Small intestine (tissue), 7 donors: ENCODE data around the gene JARID2. TPM values are rescaled to one million over a fixed set of nuclear protein-coding genes. Genes with fewer than 3 reads are reported as not detected.
"Not testable (repeated sequence)": the region's sequence is repeated elsewhere in the genome, so short reads cannot be mapped to it uniquely, and the experiment has no call there.

Source experiments
- DNase-seq, 2 donors: peaks; one replicate each; pipeline versions ENCODE4 v3.0.0 to v3.0.0-alpha.2; 2013
- FAIRE-seq: peaks from 2 replicates; lab custom pipeline; 2012; peaks lifted over from hg19 to GRCh38; lab: Jason Lieb, UNC
- H3K27ac ChIP-seq, 3 donors: one replicate each; pipeline ENCODE4 v1.5.1; 2013; ENCODE audit warnings: low read length in 2 of 3, mild to moderate bottlenecking in 2 of 3, control low read depth in 1 of 3, inconsistent platforms in 1 of 3, low read depth in 1 of 3, moderate library complexity in 1 of 3
- H3K27me3 ChIP-seq, 3 donors: one replicate each; pipeline ENCODE4 v1.6.1; 2013; ENCODE audit warnings: low read length in 3 of 3, inconsistent platforms in 1 of 3; ENCODE audit not compliant: control insufficient read depth in 3 of 3, insufficient read depth in 3 of 3
- H3K36me3 ChIP-seq, 3 donors: one replicate each; pipeline ENCODE4 v1.6.1; 2013; ENCODE audit warnings: low read length in 3 of 3, inconsistent platforms in 1 of 3, low read depth in 1 of 3, mild to moderate bottlenecking in 1 of 3, moderate library complexity in 1 of 3; ENCODE audit not compliant: control insufficient read depth in 3 of 3, insufficient read depth in 2 of 3
- H3K4me1 ChIP-seq, 3 donors: one replicate each; pipeline ENCODE4 v1.6.1; 2013; ENCODE audit warnings: low read length in 2 of 3, inconsistent platforms in 1 of 3, low read depth in 1 of 3, mild to moderate bottlenecking in 1 of 3, moderate library complexity in 1 of 3; ENCODE audit not compliant: control insufficient read depth in 3 of 3, insufficient read depth in 2 of 3
- H3K4me3 ChIP-seq, 3 donors: one replicate each; pipeline ENCODE4 v1.5.1; 2013; ENCODE audit warnings: low read length in 3 of 3, control low read depth in 1 of 3, inconsistent platforms in 1 of 3, low read depth in 1 of 3, mild to moderate bottlenecking in 1 of 3, moderate library complexity in 1 of 3
- H3K9me3 ChIP-seq, 2 donors: one replicate each; pipeline ENCODE4 v1.6.1; 2013; ENCODE audit warnings: low read depth in 1 of 2, low read length in 1 of 2; ENCODE audit not compliant: control insufficient read depth in 2 of 2, insufficient read depth in 1 of 2
- WGBS, 3 donors: extraction: QIAGEN DNeasy Blood & Tissue Kit; methylation state at CpG; one replicate each; pipeline ENCODE4 v1.1.7; 2013; 5-methylcytosine and 5-hydroxymethylcytosine counted together
- polyA plus RNA-seq, 4 donors: library from polyadenylated mRNA; stranded (reverse) in 3 of 4; unstranded in 1 of 4; fragments of 200-250 nt in 3 of 4; fragments of 120-200 nt in 1 of 4; gene quantifications; one replicate each; pipeline versions ENCODE4 v1.2.1 to v1.2.3, GENCODE V29; 2013
- donor health status: healthy with polysubstance abuse.
- donor health status: control.
- donor health status: control.
- donor health status: Bipolar disorder and iron deficiency.
- donor health status: healthy.

Gene JARID2
- polyA plus RNA-seq, 4 donors, result 4.9 to 10.5 (median 6.7) TPM

DNA sequence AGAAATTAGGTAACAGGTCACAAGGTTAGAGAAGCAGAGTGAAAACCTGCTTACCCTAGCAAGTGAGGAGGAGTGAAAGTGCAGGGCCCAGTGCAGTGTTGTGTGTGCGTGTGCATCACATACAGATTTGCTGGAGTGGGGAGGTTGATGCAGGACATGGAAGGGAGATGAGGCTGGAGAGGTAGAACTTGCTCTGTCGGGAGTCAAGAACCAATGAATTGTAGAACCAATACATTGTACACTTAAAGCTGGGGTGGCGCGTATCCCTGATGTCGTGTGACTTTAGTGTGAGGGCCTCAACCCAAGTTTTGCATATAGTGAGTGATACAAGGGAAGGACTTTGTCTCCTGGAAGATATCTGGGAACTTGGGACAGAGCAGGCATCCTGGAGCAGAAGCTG lies 48.6 kb downstream of the JARID2 start:
- 86 to 96% (median 92%) methylated on average over 5 of the region's 5 CpGs for WGBS, 3 donors
- H3K4me1 ChIP-seq, result peaks cover 6 to 21% (median 9%) of the 10 kb centered on the region in 3 donors

GRCh38 chr6:15296249-15296648 lies 50.4 kb downstream of the JARID2 start:
- WGBS, 3 donors, result 72 to 86% (median 73%) methylated on average over 5 of the region's 5 CpGs

More for the DNA sequence above, 48.6 kb downstream of the JARID2 start:
- FAIRE-seq (no peak), DNase-seq (no peak)
- Histone ChIP-seq H3K4me3 (no peak overlapping the region), H3K27me3 (no peaks in the 10 kb centered on the region), H3K27ac (no peak overlapping the region), H3K9me3 (no peaks in the 10 kb centered on the region), H3K36me3 (peaks cover 0 to 3% (median 0%) of the 10 kb centered on the region in 3 donors)

DNA sequence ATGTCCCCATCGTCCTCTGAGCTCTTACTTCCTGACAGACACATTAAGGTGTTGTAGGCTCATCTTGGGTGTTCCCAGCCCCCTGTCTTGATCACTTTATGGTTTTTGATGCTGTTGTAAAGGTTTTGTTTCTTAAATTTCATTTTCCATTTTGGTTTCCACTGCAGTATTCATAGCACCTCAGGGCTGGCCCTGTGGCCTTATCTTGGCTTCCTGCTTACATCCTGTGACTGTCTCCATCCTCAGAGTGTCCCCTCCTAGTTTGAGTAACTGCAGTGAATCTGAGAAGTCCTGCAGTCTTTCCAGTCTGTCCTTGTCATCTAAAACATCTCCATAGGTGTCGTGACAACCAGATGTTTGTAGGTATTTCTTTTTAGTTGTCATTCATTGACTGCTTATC lies 50.9 kb downstream of the JARID2 start:
- no peak for DNase-seq
- no peaks in the 10 kb centered on the region for H3K27me3 ChIP-seq
- 65 to 83% (median 76%) methylated on average over 2 of the region's 2 CpGs for WGBS, 3 donors
- no peak overlapping the region for H3K27ac ChIP-seq
- FAIRE-seq, result no peak
- no peak overlapping the region for H3K4me3 ChIP-seq
- H3K36me3 ChIP-seq, result no peaks in the 10 kb centered on the region
- no peaks in the 10 kb centered on the region for H3K9me3 ChIP-seq
- H3K4me1 ChIP-seq, result peaks cover 15 to 36% (median 15%) of the 10 kb centered on the region in 3 donors

More at GRCh38 chr6:15296249-15296648, 50.4 kb downstream of the JARID2 start:
- Histone ChIP-seq H3K4me1 (peaks cover 15 to 34% (median 15%) of the 10 kb centered on the region in 3 donors), H3K4me3 (no peak overlapping the region), H3K36me3 (peaks cover 0 to 3% (median 0%) of the 10 kb centered on the region in 3 donors), H3K27me3 (no peaks in the 10 kb centered on the region), H3K9me3 (no peaks in the 10 kb centered on the region), H3K27ac (no peak overlapping the region)
- no peak for DNase-seq
- FAIRE-seq, result no peak

- H3K27ac ChIP-seq, H3K9me3 ChIP-seq, H3K27me3 ChIP-seq, DNase-seq, H3K36me3 ChIP-seq, FAIRE-seq, H3K4me3 ChIP-seq: not testable (repeated sequence)
- H3K4me1 ChIP-seq, result peaks cover 15 to 36% (median 15%) of the 10 kb centered on the region in 3 donors
- 86 to 91% (median 90%) methylated on average over 12 of the region's 12 CpGs for WGBS, 3 donors
These were observed 51.3 kb downstream of the JARID2 start for GRCh38 chr6:15297167-15297566.

GRCh38 chr6:15297895-15298590 lies 52.2 kb downstream of the JARID2 start:
- Histone ChIP-seq H3K27ac (no peak overlapping the region), H3K36me3 (no peaks in the 10 kb centered on the region), H3K27me3 (no peaks in the 10 kb centered on the region), H3K4me1 (peaks cover 15 to 36% (median 16%) of the 10 kb centered on the region in 3 donors), H3K9me3 (no peaks in the 10 kb centered on the region), H3K4me3 (no peak overlapping the region)
- no peak for FAIRE-seq
- 90 to 94% (median 91%) methylated on average over 9 of the region's 9 CpGs for WGBS, 3 donors
- DNase-seq, result no peak

- 57 to 70% (median 61%) methylated on average over 8 of the region's 8 CpGs for WGBS, 3 donors
- peaks cover 16 to 46% (median 30%) of the 10 kb centered on the region in 3 donors for H3K4me1 ChIP-seq
- DNase-seq (peak; percentile 58 to 62), FAIRE-seq (no peak)
- H3K9me3 ChIP-seq, result no peaks in the 10 kb centered on the region
- H3K4me3 ChIP-seq, result no peak overlapping the region
- H3K36me3 ChIP-seq, result no peaks in the 10 kb centered on the region
- H3K27ac ChIP-seq, result peak overlapping the region; percentile 37 to 47 (median 37)
- no peaks in the 10 kb centered on the region for H3K27me3 ChIP-seq
These were observed 53.7 kb downstream of the JARID2 start for GRCh38 chr6:15299430-15300131.

DNA sequence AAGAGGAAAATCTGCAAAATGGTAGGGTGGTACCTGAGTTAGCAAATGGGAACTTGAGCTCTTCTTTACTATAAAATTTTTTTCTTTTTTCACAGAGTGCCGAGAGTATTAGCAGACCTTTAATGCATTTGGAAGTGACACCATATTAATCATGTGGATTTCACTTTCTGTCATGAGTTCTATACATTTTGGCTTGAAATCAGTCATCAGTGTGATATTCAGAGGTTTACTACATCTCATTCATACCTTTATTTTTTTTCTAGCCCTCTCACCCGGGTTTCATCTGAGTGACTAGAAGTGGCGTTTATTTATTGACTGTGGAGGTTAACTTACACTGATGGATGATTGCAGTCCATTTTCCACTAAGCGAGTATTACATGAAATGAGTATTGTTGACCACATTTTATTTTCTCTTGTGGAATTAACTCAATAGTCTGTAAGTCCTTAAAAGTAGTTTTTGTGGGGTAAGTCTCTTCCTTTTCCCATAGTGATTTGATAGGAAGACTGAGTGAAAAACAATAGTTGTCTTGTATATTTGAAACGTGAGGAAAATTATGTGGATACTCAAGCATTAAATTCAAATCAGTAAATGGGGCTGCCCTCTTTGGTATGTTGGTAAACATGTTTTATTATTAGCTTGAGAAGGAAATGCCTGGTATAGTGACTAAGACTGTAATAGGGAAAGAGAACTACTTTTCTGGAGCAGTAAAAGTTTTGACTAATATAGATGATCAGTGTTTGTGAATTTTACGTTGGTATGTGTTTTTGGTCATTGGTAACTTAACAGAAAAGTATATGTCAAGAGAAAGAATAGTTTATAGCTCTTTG lies 55.5 kb downstream of the JARID2 start:
- Histone ChIP-seq H3K27ac (no peak overlapping the region), H3K27me3 (no peaks in the 10 kb centered on the region), H3K4me3 (no peak overlapping the region), H3K36me3 (no peaks in the 10 kb centered on the region), H3K9me3 (no peaks in the 10 kb centered on the region), H3K4me1 (peaks cover 28 to 52% (median 38%) of the 10 kb centered on the region in 3 donors)
- DNase-seq (no peak), FAIRE-seq (no peak)
- WGBS, 3 donors, result 63 to 76% (median 67%) methylated on average over 6 of the region's 6 CpGs
